Astrocyte of the hippocampus (primary cell): ENCODE data around the gene C10orf88.
"Not testable (repeated sequence)": the region's sequence is repeated elsewhere in the genome, so short reads cannot be mapped to it uniquely, and the experiment has no call there.

Experiments used
- DNase-seq: peaks from one replicate; pipeline ENCODE4 v3.0.0; 2011; ENCODE audit warnings: low read depth, low spot score

Gene C10orf88

DNA sequence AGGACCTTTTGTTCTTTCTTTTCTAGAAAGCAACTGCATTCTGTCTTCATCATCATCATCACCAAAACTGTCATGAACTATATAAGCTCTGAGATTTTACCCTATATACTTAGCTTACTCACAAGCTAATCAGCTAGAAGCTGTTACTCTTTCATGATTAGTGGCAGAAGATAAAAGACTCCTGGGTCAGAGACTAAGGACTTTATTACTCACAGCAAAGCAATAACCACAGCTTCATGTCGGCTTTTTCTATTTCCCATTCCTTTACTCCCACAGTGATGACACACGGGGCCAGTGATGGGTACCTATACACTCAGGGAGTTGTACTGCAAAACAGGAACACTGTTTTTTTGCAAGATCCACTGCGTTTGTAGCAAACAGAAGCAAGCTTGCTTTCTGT, 8.4 kb upstream of the C10orf88 start:
- no peak for DNase-seq

DNA sequence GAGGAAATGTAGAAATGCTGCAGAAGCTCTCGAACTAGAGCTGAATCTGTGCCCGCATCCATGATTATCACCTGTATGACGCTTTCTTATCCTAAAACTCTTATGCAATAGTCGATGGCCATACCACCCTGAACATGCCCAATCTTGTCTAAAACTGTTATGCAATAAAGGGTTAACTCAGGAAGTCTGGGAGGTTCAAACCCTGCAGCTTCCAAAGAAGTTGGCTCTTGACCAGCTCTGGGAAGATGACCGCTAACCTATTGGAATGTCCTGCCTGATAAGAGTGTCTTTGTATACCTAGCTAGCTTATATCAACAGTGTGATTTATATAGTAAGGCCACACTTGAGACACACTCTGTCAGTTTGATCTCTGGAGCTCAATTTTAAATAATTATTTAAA, 3.4 kb upstream of the C10orf88 start:
- no peak for DNase-seq

DNA sequence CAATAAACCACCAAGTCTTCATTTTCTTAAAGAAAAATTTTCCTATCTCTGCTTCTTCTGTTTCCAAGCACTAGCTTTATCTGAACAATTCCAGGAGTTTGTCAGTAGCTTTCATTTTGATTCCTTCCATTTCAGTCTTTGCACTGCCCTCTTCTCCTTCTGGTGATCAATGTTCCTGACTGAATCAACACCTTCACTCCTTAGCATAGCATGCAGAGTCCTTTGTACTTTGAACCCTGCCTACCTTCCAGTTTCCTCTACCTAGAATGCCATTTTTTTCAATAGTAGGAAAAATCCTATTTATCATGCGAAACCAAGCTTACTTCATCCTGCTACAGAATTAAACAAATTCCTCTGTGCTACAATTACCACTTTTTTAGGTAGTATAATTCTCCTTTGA, 1.9 kb upstream of the C10orf88 start:
- no peak for DNase-seq

DNA sequence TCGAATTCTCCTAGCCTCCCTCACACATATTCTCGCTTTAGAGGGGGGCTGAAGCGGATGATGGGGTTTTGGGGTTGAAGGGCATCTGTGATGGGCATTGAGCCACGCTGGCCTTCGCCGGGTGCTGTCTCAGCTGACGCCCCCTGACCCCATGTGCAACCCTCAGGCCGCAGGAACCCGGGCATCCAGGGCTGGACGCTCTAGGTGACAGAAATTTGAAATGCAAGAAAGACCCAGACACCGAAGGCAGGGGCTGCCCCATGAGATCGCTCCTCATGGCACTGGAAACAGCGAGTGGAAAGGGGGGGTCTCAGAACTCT, 664 bp upstream of the C10orf88 start:
- DNase-seq, result no peak

DNA sequence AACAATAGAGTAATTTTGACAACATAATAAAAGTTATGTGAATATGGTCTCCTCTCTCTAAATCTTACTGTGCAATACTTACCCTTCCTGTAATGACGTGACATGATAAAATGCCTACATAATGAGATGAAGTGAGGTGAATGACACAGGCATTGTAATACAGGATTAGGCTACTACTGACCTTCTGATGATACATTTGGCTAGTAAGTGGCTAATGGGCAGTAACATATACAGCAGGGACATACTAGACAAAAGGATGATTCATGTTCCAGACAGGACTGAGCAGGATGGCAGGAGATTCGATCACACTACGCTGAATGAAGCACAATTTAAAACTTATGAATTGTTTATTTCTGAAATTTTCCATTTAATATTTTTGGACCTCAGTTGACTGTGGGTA, 4.7 kb downstream of the C10orf88 start:
- no peak for DNase-seq

DNA sequence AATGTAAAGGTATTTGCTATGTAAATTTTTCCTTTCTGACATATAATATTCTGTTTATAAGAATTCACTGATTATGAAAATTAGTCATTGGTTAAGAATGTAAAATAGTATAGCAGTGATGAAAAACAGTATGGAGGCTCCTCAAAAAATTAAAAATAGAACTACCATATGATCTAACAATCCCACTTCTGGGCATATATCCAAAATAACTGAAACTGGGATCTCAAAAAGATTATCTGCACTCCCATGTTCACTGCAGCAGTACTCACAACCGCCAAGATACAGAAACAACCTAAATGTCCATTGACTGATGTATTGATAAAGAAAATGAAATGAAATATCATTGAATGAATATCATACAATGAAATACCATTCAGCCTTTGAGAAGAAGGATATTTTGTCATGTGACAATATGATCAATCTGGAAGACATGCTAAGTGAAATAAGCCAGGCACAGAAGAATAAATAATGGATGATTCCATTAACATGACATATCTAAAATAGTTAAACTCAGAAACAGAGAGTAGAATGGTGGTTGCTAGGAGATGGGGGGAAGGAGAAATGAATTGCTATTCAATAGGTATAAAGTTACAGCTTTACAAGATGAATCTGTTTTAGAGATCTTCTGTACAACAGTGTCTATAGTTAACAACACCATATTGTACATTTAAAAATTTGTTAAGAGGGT, 14.0 kb downstream of the C10orf88 start:
- DNase-seq, result peak; percentile 19

DNA sequence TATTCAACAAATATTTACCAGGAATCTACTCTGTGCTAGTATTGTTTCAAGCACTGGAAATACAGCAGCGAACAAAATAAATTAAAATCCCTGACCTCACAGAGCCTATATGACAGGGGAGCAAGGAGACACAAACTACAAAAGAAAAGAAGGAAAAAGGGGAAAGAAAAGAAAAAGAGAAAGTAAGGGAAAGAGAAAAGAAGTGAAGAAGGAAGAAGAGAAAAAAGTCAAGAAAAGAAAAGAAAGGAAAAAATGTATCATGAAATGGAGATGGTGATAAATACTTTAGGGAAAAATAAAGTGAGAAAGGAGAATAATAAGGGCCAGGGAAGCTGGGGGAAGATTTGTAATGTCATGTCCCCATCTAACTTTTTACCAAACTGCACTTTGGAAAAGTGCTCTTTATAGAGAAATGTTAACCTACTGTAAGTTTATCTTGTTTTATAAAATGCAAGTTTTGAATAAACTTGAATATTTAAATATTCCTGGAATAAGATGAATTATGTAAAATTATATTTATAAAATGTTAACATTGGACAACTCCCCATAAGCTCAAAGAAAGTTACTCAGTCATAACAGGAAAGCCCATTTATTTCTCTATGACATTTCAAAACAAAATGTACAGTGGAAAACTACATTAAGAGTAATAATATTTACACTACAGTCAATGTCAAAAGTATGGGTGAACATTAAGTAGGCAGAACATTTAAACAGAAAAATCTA, 14.7 kb downstream of the C10orf88 start:
- DNase-seq, result no peak

DNA sequence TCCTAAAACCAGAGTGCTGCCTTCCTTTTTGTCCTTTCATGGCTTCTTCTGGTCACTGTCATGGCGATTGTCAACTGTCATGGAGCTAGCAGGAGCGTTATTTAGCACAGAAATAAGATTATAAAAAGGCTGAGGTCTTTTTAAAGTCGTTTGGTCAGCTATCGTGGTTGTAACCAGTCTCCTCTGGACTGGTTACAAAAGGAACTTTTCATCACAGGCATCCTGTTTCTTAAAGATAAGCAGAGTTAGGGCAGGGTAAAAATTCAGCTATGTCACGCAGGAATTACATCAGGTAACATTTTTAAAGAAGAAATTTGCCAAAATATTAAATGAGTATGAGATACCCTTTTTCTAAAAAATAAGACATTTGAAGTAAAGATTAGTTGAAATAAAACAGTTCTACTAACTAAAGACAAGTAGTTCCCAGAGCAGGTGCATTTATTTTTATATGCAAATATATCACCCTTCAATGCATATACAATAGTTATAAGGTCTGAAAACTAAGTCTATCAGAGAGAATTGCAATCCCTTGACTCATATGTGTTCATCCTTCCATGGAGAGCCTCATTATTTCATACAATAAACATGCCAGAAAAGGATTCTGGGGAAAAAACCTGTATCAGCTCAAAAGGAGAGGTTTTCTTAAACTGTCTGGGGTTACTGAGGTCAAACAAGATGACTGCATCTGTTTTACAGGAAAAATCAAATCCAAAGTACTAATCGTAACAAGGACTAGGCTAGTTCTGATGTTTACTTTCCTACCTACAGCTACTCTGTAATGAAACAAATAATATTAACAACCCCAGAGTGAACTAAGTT, 22.7 kb downstream of the C10orf88 start:
- no peak for DNase-seq

DNA sequence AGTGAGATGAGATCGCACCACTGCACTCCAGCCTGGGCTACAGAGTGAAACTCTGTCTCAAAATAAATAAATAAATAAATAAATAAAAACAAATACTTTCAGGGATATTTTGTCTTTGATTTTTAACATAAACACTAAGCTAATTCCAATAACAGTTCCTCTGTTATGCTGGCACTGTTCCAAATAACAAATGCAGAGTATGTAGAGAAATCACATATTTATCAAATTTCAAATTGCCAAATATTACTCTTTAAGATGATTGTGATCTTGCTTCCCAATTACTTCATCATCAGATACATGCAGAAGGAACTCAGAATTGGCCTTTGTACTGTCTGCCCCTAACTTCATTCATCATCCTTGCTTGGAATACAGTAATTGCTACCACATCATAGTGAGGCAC, 23.9 kb downstream of the C10orf88 start:
- no peak for DNase-seq

DNA sequence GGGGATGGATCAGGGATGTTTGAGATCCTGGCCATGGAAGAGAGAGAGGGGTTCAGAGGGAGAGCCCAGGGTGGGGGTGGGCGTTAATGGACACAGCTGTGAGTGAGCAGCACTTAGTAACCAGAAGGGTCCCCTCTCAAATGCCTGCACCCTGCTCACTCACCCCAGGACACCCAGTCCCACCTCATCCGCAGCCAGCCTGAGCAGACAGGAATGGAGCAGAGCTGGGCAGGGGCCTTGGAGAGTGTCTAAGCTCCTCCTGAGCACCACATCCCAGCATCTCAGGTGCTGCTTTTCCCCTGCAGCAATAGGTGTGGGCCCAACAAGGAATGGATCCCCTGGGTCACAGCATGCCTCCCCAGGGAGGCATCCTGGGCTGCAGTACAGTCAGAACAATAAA, 38.3 kb downstream of the C10orf88 start:
- DNase-seq, result no peak

DNA sequence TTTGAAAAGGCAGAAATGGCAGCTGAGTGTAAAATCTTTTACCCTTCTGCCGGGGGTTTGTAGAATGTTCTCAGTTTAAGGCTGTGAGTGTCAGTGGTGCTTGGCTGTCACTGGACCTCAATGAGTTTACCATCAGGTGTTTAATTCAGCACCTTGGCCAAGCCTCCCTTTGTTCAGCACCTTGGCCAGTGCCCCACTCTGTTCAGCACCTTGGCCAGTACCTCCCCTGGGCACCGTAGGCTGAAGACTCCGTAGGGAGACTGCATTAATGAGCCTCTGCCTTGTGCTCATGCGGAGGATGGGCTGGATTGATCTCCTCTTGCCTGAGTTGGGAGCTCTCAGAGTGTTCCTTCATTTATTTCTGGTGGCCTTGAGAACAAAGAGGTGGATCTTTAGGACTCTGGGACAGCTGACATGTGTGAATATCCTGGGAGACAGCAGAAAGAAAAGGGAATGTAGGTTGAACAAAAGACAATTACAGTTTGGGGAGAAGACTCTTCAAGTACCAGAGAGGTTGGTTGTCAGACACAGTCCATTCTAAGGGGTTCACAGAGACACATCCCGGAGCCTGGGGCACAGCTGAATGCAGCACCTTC, 42.0 kb downstream of the C10orf88 start:
- DNase-seq, result peak; percentile 84

DNA sequence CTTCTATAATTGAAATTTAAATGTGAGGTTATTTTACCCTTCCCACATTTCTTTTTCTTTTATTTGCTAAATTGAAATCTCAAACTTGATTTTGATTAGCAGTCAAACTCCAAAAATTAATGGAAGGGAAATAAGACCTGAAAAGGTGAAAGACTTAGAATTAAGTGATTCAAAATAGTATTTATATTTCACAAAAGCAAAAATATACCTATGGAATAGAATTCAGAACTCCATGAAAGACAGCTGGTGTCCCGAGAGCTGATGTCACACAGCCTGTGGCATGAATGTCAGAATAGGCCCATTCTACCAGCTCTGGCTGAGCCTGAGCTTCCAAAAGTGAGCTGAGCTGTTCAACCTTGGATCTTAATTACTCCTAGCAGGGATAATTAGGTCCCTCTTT, 43.7 kb downstream of the C10orf88 start, which contains the start of gene FAM24A:
Gene FAM24A (plus strand): TSS at position 301 of the 400 bp plus-strand sequence. CDS start 1,025 bp downstream, outside the sequence.
- no peak for DNase-seq

DNA sequence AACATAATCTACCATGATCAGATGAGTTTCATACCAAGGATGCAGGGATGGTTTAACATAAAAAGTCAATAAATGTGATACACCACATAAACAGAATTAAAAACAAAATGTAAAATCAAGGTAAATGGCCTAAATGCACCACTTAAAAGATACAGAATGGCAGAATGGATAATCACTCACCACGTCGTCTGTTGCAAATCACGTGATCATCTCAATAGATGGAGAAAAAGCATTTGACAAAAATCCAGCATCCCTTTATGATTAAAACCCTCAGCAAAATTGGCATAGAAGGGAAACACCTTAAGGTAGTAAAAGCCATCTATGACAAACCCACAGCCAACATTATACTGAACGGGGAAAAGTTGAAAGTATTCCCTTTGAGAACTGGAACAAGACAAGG, 50.2 kb downstream of the C10orf88 start:
- DNase-seq, result not testable (repeated sequence)

DNA sequence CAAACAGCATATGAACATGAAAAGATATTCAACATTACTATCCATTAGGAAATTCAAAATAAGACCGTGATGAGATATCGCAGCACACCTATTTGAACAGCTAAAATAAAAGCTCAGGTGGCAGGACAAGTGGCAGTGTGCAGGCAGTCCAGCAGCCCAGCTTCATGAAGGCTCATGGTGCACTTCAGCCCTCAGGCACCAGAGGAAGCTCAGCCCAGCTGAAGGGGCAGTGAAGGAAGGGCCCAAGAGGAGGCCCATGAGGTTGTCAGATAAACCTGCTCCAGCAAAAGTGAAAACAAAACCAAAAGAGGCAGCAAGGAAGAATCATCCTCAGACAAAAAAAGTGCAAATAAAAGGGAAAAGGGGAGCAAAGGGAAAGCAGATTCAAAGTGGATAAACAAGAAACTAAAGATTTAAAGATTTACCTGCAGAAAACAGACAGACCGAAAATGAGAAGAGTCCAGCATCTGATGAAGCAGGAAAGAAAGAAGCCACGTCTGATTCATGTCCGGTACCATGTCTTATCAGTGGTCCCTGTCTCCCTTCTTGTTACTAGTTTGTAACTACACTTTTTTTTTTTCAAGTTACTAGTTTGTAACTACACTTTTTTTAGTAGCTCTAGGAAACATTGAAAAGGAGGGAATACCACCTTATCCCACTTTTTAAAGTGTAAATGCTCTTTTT, 59.6 kb downstream of the C10orf88 start:
- no peak for DNase-seq

DNA sequence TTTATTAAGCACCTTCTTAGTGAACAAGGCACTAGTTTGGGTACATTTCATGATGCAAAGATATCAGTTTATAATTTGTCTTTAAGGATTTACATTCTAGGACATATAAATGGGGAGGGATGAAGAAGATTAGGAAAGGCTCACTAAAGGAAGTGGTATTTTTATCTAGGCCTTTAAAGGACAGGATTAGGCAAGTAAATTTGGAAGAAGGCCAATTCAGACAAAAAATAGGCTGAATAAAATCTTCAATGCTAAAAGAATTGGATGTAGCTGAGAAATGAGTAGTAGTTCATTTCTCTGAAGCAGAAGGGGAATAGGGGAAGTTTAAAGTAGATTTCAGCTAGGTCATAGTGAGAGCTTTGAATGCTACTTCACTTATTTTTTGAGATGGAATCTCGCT, 69.9 kb downstream of the C10orf88 start:
- no peak for DNase-seq

DNA sequence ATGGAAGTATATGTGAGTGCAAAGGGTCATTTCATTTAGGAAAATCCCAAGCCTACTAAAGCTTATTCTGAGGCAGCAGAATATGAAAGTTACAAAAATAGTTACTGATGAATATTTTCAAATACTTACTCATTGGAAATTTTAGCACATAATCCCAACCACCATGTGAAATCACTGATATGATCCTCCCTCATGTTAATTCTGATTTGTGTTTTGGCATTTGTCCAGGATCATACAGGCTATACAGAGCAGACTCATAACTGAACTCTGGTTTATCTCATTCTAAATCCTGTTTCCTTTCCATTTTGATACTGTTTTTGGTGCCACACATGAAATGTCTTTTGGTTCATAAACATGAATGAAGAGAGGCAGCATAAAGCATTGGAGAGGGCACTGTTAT, 71.3 kb downstream of the C10orf88 start:
- no peak for DNase-seq
